Mesenchymal stem cell (in vitro differentiated cells and primary cell): ENCODE results near the gene ITGB5.

Experiments
- DNase-seq: peaks from one replicate; pipeline ENCODE4 v3.0.0-alpha.2; 2013
- H2AFZ ChIP-seq: one replicate; pipeline ENCODE4 v1.6.1; 2013; ENCODE audit warnings: low read depth, mild to moderate bottlenecking, control low read depth, inconsistent platforms, low read length, moderate library complexity
- H2AK5ac ChIP-seq: 2 replicates; pipeline ENCODE4 v1.6.1; 2013; ENCODE audit warnings: low read length, moderate library complexity, mild to moderate bottlenecking, inconsistent platforms; ENCODE audit not compliant: severe bottlenecking
- H2BK120ac ChIP-seq: one replicate; pipeline ENCODE4 v1.6.1; 2013; ENCODE audit warnings: low read depth, mild to moderate bottlenecking, inconsistent platforms, low read length, moderate library complexity
- H2BK12ac ChIP-seq, 2 experiments: one replicate each; pipeline ENCODE4 v1.6.1; 2013; ENCODE audit warnings: inconsistent platforms in 2 of 2, low read length in 2 of 2, mild to moderate bottlenecking in 2 of 2, moderate library complexity in 2 of 2, control low read depth in 1 of 2
- H2BK15ac ChIP-seq: one replicate; pipeline ENCODE4 v1.6.1; 2013; ENCODE audit warnings: mild to moderate bottlenecking, low read depth, inconsistent platforms; ENCODE audit not compliant: poor library complexity, severe bottlenecking
- H2BK5ac ChIP-seq: 2 replicates; pipeline ENCODE4 v1.6.1; 2013; ENCODE audit warnings: low read depth, mild to moderate bottlenecking, low read length, control low read depth, inconsistent platforms; ENCODE audit not compliant: poor library complexity, severe bottlenecking
- H3K14ac ChIP-seq, 2 experiments: one replicate each; pipeline ENCODE4 v1.6.1; 2013; ENCODE audit warnings: inconsistent platforms in 2 of 2, low read length in 2 of 2, control low read depth in 1 of 2, mild to moderate bottlenecking in 1 of 2, moderate library complexity in 1 of 2
- H3K18ac ChIP-seq, 2 experiments: one replicate each; pipeline ENCODE4 v1.6.1; 2013; ENCODE audit warnings: inconsistent platforms in 2 of 2, low read length in 2 of 2, control low read depth in 1 of 2, low read depth in 1 of 2, mild to moderate bottlenecking in 1 of 2
- H3K23ac ChIP-seq, 2 experiments: one replicate each; pipeline ENCODE4 v1.6.1; 2013; ENCODE audit warnings: inconsistent platforms in 2 of 2, low read length in 2 of 2, mild to moderate bottlenecking in 2 of 2, moderate library complexity in 2 of 2, control low read depth in 1 of 2
- H3K27ac ChIP-seq: 2 replicates; pipeline ENCODE4 v1.5.1; 2013; ENCODE audit warnings: mild to moderate bottlenecking, moderate library complexity, low read length, control low read depth, inconsistent platforms; ENCODE audit not compliant: poor library complexity, severe bottlenecking
- H3K27me3 ChIP-seq, 2 experiments: 2 replicates each; pipeline versions ENCODE4 v1.6.1 to v1.7.0; 2013; ENCODE audit warnings: low read length in 2 of 2, mild to moderate bottlenecking in 2 of 2, moderate library complexity in 2 of 2, control low read depth in 1 of 2, inconsistent platforms in 1 of 2; ENCODE audit not compliant: control insufficient read depth in 1 of 2, insufficient read depth in 1 of 2
- H3K36me3 ChIP-seq, 2 experiments: 2 replicates each; pipeline versions ENCODE4 v1.6.1 to v1.7.0; 2013; ENCODE audit warnings: low read length in 2 of 2, control low read depth in 1 of 2, inconsistent platforms in 1 of 2, low read depth in 1 of 2, mild to moderate bottlenecking in 1 of 2; ENCODE audit not compliant: insufficient read depth in 2 of 2, control insufficient read depth in 1 of 2
- H3K4ac ChIP-seq, 2 experiments: one replicate each; pipeline ENCODE4 v1.6.1; 2013; ENCODE audit warnings: inconsistent platforms in 2 of 2, low read length in 2 of 2, mild to moderate bottlenecking in 2 of 2, moderate library complexity in 2 of 2, control low read depth in 1 of 2, low read depth in 1 of 2
- H3K4me1 ChIP-seq: 2 replicates; pipeline ENCODE4 v1.6.1; 2013; ENCODE audit warnings: low read depth, low read length, control low read depth; ENCODE audit not compliant: control insufficient read depth, insufficient read depth
- H3K4me2 ChIP-seq: 2 replicates; pipeline ENCODE4 v1.6.1; 2013; ENCODE audit warnings: low read length, mild to moderate bottlenecking, inconsistent platforms; ENCODE audit not compliant: poor library complexity, severe bottlenecking
- H3K4me3 ChIP-seq, 2 experiments: 2 replicates each; pipeline versions ENCODE4 v1.5.1 to v1.7.0; 2013; ENCODE audit warnings: low read length in 2 of 2, mild to moderate bottlenecking in 2 of 2, control low read depth in 1 of 2, low read depth in 1 of 2; ENCODE audit not compliant: insufficient read depth in 1 of 2
- H3K79me1 ChIP-seq: replicated peaks from 2 replicates; pipeline ENCODE4 v1.6.1; 2013; ENCODE audit warnings: mild to moderate bottlenecking, control low read depth, low read length, inconsistent platforms; ENCODE audit not compliant: poor library complexity, severe bottlenecking
- H3K9ac ChIP-seq: 2 replicates; pipeline ENCODE4 v1.7.0; 2013; ENCODE audit warnings: mild to moderate bottlenecking, low read length, moderate library complexity
- H3K9me3 ChIP-seq: 2 replicates; pipeline ENCODE4 v1.7.0; 2013; ENCODE audit warnings: mild to moderate bottlenecking, low read length; ENCODE audit not compliant: control insufficient read depth
- H4K8ac ChIP-seq: one replicate; pipeline ENCODE4 v1.6.1; 2013; ENCODE audit warnings: inconsistent platforms, mild to moderate bottlenecking, low read length, moderate library complexity
- H4K91ac ChIP-seq: one replicate; pipeline ENCODE4 v1.6.1; 2013; ENCODE audit warnings: mild to moderate bottlenecking, low read length, inconsistent platforms
- WGBS: methylation state at CpG from one replicate; pipeline ENCODE4 v1.1.7; 2013; ENCODE audit warnings: mixed read lengths; 5-methylcytosine and 5-hydroxymethylcytosine counted together

ITGB5 gene

GRCh38 chr3:124805671-124806070 lies 81.5 kb downstream of the ITGB5 start:
- H3K79me1 ChIP-seq, result peaks cover 21% of the 10 kb centered on the region
- no peak overlapping the region for H3K18ac ChIP-seq
- H2AFZ ChIP-seq, result no peak overlapping the region
- DNase-seq, result no peak
- no peak overlapping the region for H2BK15ac ChIP-seq
- H3K27me3 ChIP-seq, result no peaks in the 10 kb centered on the region
- no peak overlapping the region for H3K4ac ChIP-seq
- H3K9me3 ChIP-seq, result no peaks in the 10 kb centered on the region
- H2BK5ac ChIP-seq, result no peak overlapping the region
- WGBS, result 96% methylated on average over 4 of the region's 4 CpGs
- peaks cover 21% of the 10 kb centered on the region for H3K4me1 ChIP-seq
- H3K36me3 ChIP-seq, result peaks cover 29 to 70% of the 10 kb centered on the region in 2 experiments
- H3K27ac ChIP-seq, result no peak overlapping the region
- H3K9ac ChIP-seq, result no peak overlapping the region
- H4K91ac ChIP-seq, result no peak overlapping the region
- no peak overlapping the region for H4K8ac ChIP-seq
- H3K4me2 ChIP-seq, result no peak overlapping the region
- H3K4me3 ChIP-seq, result no peak overlapping the region
- H2AK5ac ChIP-seq, result no peak overlapping the region
- no peak overlapping the region for H2BK120ac ChIP-seq
- H3K14ac ChIP-seq, result no peak overlapping the region
- H2BK12ac ChIP-seq, result no peak overlapping the region
- H3K23ac ChIP-seq, result no peak overlapping the region

- Histone ChIP-seq H3K9ac (no peak overlapping the region), H3K18ac (no peak overlapping the region), H3K4ac (no peak overlapping the region), H3K4me3 (no peak overlapping the region), H2BK15ac (no peak overlapping the region), H3K79me1 (peaks cover 20% of the 10 kb centered on the region), H3K36me3 (peaks cover 29 to 75% of the 10 kb centered on the region in 2 experiments), H2AK5ac (no peak overlapping the region), H2BK5ac (no peak overlapping the region), H3K4me1 (peaks cover 27% of the 10 kb centered on the region), H3K23ac (no peak overlapping the region), H3K9me3 (no peaks in the 10 kb centered on the region), H3K27ac (no peak overlapping the region), H4K8ac (no peak overlapping the region), H3K4me2 (no peak overlapping the region), H2AFZ (no peak overlapping the region), H3K27me3 (no peaks in the 10 kb centered on the region), H2BK12ac (no peak overlapping the region), H2BK120ac (no peak overlapping the region), H3K14ac (no peak overlapping the region), H4K91ac (no peak overlapping the region)
- no peak for DNase-seq
- WGBS, result 95% methylated on average over 7 of the region's 7 CpGs
Measured at GRCh38 chr3:124804875-124805274, 82.3 kb downstream of the ITGB5 start.

- Histone ChIP-seq H2BK12ac (no peak overlapping the region), H3K79me1 (peaks cover 27% of the 10 kb centered on the region), H2BK120ac (no peak overlapping the region), H4K91ac (no peak overlapping the region), H3K9me3 (no peaks in the 10 kb centered on the region), H3K4ac (no peak overlapping the region), H3K18ac (peak overlapping the region in 1 of 2 experiments; percentile 76), H3K36me3 (peaks cover 30 to 66% of the 10 kb centered on the region in 2 experiments), H3K14ac (peak overlapping the region in 1 of 2 experiments; percentile 68), H3K27me3 (no peaks in the 10 kb centered on the region), H2AFZ (no peak overlapping the region), H4K8ac (no peak overlapping the region), H2AK5ac (no peak overlapping the region), H2BK15ac (no peak overlapping the region), H3K4me1 (peaks cover 26% of the 10 kb centered on the region), H3K27ac (no peak overlapping the region), H3K9ac (no peak overlapping the region), H3K23ac (no peak overlapping the region), H3K4me3 (no peak overlapping the region), H3K4me2 (no peak overlapping the region), H2BK5ac (no peak overlapping the region)
- no peak for DNase-seq
- WGBS, result 75% methylated on average over 8 of the region's 8 CpGs
Measured at GRCh38 chr3:124802702-124803101, 84.5 kb downstream of the ITGB5 start.

- Histone ChIP-seq H4K8ac (peak overlapping the region; percentile 28), H2AFZ (no peak overlapping the region), H4K91ac (peak overlapping the region; percentile 18), H3K9me3 (no peaks in the 10 kb centered on the region), H2BK120ac (no peak overlapping the region), H3K4ac (no peak overlapping the region), H3K27me3 (no peaks in the 10 kb centered on the region), H3K36me3 (peaks cover 34 to 68% of the 10 kb centered on the region in 2 experiments), H3K4me2 (no peak overlapping the region), H3K27ac (no peak overlapping the region), H3K23ac (no peak overlapping the region), H2AK5ac (peak overlapping the region; percentile 8), H2BK12ac (no peak overlapping the region), H3K9ac (no peak overlapping the region), H3K4me1 (peaks cover 30% of the 10 kb centered on the region), H3K18ac (peak overlapping the region; percentile 23 to 76), H3K14ac (peak overlapping the region in 1 of 2 experiments; percentile 68), H3K79me1 (peaks cover 31% of the 10 kb centered on the region), H2BK5ac (no peak overlapping the region), H3K4me3 (no peak overlapping the region), H2BK15ac (no peak overlapping the region)
- 89% methylated on average over 8 of the region's 8 CpGs for WGBS
- DNase-seq, result no peak
Measured at GRCh38 chr3:124802061-124802698, 85.0 kb downstream of the ITGB5 start.
